Loucy (cell line): Measurements from ENCODE around the gene ITGB8.

Experiments used
- H2AFZ ChIP-seq: fragments of 200-600 bp; sonication (generic); 2 replicates; pipeline ENCODE4 v1.6.0; 2016; ENCODE audit warnings: antibody characterized with exemption, mild to moderate bottlenecking, low read length, moderate library complexity
- H3F3A ChIP-seq: fragments of 200-600 bp; 2 replicates; pipeline ENCODE4 v1.6.0; 2016; ENCODE audit warnings: antibody characterized with exemption, low read depth, mild to moderate bottlenecking
- H3K27me3 ChIP-seq: fragments of 200-600 bp; sonication (generic); 2 replicates; pipeline ENCODE4 v1.6.1; 2014; ENCODE audit warnings: low read length, mild to moderate bottlenecking; ENCODE audit not compliant: insufficient read depth, poor library complexity, severe bottlenecking
- H3K36me3 ChIP-seq: fragments of 200-600 bp; sonication (generic); 2 replicates; pipeline ENCODE4 v1.6.1; 2016; ENCODE audit warnings: low read length; ENCODE audit not compliant: insufficient read depth
- H3K4me1 ChIP-seq: fragments of 200-600 bp; sonication (generic); 2 replicates; pipeline ENCODE4 v1.5.1; 2014; ENCODE audit warnings: low read length, mild to moderate bottlenecking; ENCODE audit not compliant: insufficient read depth, poor library complexity, severe bottlenecking
- H3K4me2 ChIP-seq: fragments of 200-600 bp; sonication (generic); 2 replicates; pipeline ENCODE4 v1.6.0; 2014; ENCODE audit warnings: antibody characterized with exemption, low read length, low read depth, mild to moderate bottlenecking; ENCODE audit not compliant: poor library complexity, severe bottlenecking
- H3K4me3 ChIP-seq: fragments of 200-600 bp; sonication (generic); 2 replicates; pipeline ENCODE4 v1.5.1; 2014; ENCODE audit warnings: low read length, mild to moderate bottlenecking, mixed read lengths; ENCODE audit not compliant: poor library complexity, severe bottlenecking
- H3K79me2 ChIP-seq: fragments of 200-600 bp; sonication (generic); 2 replicates; pipeline ENCODE4 v1.6.1; 2014; ENCODE audit warnings: low read length; ENCODE audit not compliant: insufficient read depth
- H3K9ac ChIP-seq: fragments of 200-600 bp; sonication (generic); 2 replicates; pipeline ENCODE4 v1.6.0; 2014; ENCODE audit warnings: mild to moderate bottlenecking, low read depth, low read length, moderate library complexity; ENCODE audit not compliant: poor library complexity, severe bottlenecking
- H3K9me2 ChIP-seq: fragments of 200-600 bp; sonication (generic); replicated peaks from 2 replicates; pipeline ENCODE4 v1.6.1; 2016; ENCODE audit warnings: low read depth, low read length, mixed read lengths
- H3K9me3 ChIP-seq: fragments of 200-600 bp; sonication (generic); 2 replicates; pipeline ENCODE4 v1.6.1; 2014; ENCODE audit warnings: mild to moderate bottlenecking, antibody characterized with exemption, low read length, low read depth; ENCODE audit not compliant: insufficient read depth
- H4K20me1 ChIP-seq: fragments of 200-600 bp; sonication (generic); 2 replicates; pipeline ENCODE4 v1.6.0; 2014; ENCODE audit warnings: antibody characterized with exemption, low read length, mild to moderate bottlenecking; ENCODE audit not compliant: insufficient read depth, poor library complexity, severe bottlenecking
- EZH2phosphoT487 ChIP-seq: fragments of 200-600 bp; IDR thresholded peaks from 2 replicates; pipeline ENCODE4 v1.6.1; 2018; ENCODE audit warnings: antibody characterized with exemption, mild to moderate bottlenecking, moderate library complexity, borderline replicate concordance
- TF ChIP-seq, protein P1 (sequence below): fragments of 200-600 bp; sonication (generic); conservative IDR thresholded peaks from 2 replicates; pipeline ENCODE4 v1.5.1; 2014; ENCODE audit warnings: mild to moderate bottlenecking, antibody characterized with exemption, low read length

The ITGB8 gene

DNA sequence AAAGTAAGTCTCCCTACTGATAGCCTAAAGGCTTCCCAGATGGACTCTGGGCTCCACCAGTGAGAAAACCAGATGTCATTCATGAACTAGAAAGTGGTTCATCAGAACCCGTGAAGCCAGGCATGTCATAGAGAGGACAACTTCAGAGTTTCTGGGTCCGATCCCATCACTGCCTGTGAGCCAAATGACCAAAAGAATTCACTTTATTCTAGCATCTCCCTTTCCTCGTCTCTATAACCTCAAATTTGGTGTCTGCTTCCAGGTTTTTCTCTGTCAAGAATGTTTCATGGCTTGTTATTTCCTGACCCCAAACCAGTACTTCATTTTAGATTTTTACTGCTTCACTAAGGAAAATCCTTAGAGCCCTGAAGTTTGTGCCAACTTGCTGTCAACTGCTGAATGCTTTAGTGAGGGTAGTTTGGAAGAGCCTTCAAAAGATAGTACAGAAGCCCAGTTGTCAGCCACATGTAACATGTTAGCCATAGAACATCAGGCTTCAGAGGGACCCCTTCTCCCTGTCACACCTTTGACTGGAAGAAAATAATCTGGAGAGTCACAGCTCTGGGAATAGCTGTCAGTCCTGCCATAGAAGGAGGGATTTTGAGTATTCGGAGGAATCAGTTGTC is 34.0 kb downstream of the ITGB8 start:
- Histone ChIP-seq H3K4me1 (no peaks in the 10 kb centered on the region), H3K4me3 (no peak overlapping the region), H2AFZ (no peak overlapping the region), H3K9me3 (no peaks in the 10 kb centered on the region), H3K4me2 (no peak overlapping the region), H3K36me3 (no peaks in the 10 kb centered on the region), H3K79me2 (no peaks in the 10 kb centered on the region), H3K27me3 (no peaks in the 10 kb centered on the region), H3K9ac (no peak overlapping the region), H4K20me1 (no peaks in the 10 kb centered on the region), H3F3A (no peaks in the 10 kb centered on the region), H3K9me2 (no peaks in the 10 kb centered on the region)
- TF ChIP-seq, protein P1, sequence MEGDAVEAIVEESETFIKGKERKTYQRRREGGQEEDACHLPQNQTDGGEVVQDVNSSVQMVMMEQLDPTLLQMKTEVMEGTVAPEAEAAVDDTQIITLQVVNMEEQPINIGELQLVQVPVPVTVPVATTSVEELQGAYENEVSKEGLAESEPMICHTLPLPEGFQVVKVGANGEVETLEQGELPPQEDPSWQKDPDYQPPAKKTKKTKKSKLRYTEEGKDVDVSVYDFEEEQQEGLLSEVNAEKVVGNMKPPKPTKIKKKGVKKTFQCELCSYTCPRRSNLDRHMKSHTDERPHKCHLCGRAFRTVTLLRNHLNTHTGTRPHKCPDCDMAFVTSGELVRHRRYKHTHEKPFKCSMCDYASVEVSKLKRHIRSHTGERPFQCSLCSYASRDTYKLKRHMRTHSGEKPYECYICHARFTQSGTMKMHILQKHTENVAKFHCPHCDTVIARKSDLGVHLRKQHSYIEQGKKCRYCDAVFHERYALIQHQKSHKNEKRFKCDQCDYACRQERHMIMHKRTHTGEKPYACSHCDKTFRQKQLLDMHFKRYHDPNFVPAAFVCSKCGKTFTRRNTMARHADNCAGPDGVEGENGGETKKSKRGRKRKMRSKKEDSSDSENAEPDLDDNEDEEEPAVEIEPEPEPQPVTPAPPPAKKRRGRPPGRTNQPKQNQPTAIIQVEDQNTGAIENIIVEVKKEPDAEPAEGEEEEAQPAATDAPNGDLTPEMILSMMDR, result no peak
- TF ChIP-seq EZH2phosphoT487, result no peak

DNA sequence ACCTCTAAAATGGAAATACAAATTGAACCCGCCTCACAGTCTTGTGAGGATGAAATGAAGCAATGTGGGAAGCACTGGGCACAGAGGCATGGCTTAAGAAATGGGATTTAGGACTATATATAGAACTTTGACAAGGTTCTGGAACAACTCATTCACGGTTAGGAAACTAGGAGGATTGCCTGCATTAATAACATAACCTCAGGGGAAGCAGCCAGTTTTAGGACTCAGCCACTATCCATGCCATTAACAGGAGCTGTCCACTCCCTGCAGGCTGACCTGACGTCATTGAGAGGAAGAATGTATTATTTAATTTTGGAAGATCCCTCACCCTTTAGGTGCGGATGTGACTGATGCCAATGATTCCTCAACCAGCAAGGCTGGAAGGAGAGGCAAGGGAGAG is 34.8 kb downstream of the ITGB8 start:
- no peaks in the 10 kb centered on the region for H3K27me3 ChIP-seq
- no peaks in the 10 kb centered on the region for H3K36me3 ChIP-seq
- no peak overlapping the region for H2AFZ ChIP-seq
- no peaks in the 10 kb centered on the region for H3K79me2 ChIP-seq
- no peak overlapping the region for H3K4me3 ChIP-seq
- H3K4me1 ChIP-seq, result no peaks in the 10 kb centered on the region
- H3K4me2 ChIP-seq, result no peak overlapping the region
- no peaks in the 10 kb centered on the region for H3K9me3 ChIP-seq
- no peaks in the 10 kb centered on the region for H4K20me1 ChIP-seq
- no peaks in the 10 kb centered on the region for H3K9me2 ChIP-seq
- H3F3A ChIP-seq, result no peaks in the 10 kb centered on the region
- H3K9ac ChIP-seq, result no peak overlapping the region
- TF ChIP-seq, protein P1, result no peak
- TF ChIP-seq EZH2phosphoT487, result no peak

- H3K4me1 ChIP-seq, result no peaks in the 10 kb centered on the region
- no peaks in the 10 kb centered on the region for H3K9me3 ChIP-seq
- H3K9me2 ChIP-seq, result no peaks in the 10 kb centered on the region
- TF ChIP-seq, protein P1, result no peak
- no peak for TF ChIP-seq EZH2phosphoT487
- H3K36me3 ChIP-seq, result no peaks in the 10 kb centered on the region
- no peaks in the 10 kb centered on the region for H4K20me1 ChIP-seq
- H3K9ac ChIP-seq, result no peak overlapping the region
- H2AFZ ChIP-seq, result no peak overlapping the region
- H3F3A ChIP-seq, result no peaks in the 10 kb centered on the region
- H3K79me2 ChIP-seq, result no peaks in the 10 kb centered on the region
- no peak overlapping the region for H3K4me3 ChIP-seq
- no peaks in the 10 kb centered on the region for H3K27me3 ChIP-seq
- H3K4me2 ChIP-seq, result no peak overlapping the region
Observed at GRCh38 chr7:20374399-20374798, 43.7 kb downstream of the ITGB8 start.
